ENCODE results near the gene SUPT7L. TPM values are rescaled to one million over a fixed set of nuclear protein-coding genes. Genes with fewer than 3 reads are reported as not detected.

Gene SUPT7L
- total and polyA plus RNA-seq, 2 of the 13 experiments (the other 11 are each of a cell fraction or from before 2014, with no cell fraction given): 32.9 to 77.5 TPM

- TF ChIP-seq ZBTB4 (CRISPR knock-in tag; IDR thresholded peaks at IDR 0.05; ENCODE audit: borderline replicate concordance) (no peak), MXI1 (IDR thresholded peaks at IDR 0.05; ENCODE audit: borderline replicate concordance, low read depth, low read length) (peak; percentile 54; the same call in 1 of the 3 replicates), TCF7L2 (IDR thresholded peaks at IDR 0.05; ENCODE audit: low read depth, low read length) (no peak), ZNF709 (CRISPR knock-in tag; IDR thresholded peaks at IDR 0.05) (no peak), HBP1 (CRISPR knock-in tag; IDR thresholded peaks at IDR 0.05; ENCODE audit: low read depth) (peak; percentile 68; the same call in 1 of the 2 replicates), E2F1 (CRISPR knock-in tag; IDR thresholded peaks at IDR 0.05) (no peak), KDM4B (CRISPR knock-in tag; IDR thresholded peaks at IDR 0.05) (no peak), SOX6 (IDR thresholded peaks at IDR 0.05) (no peak), SOX6 (CRISPR knock-in tag; IDR thresholded peaks at IDR 0.05) (peak; percentile 44), ZNF207 (IDR thresholded peaks at IDR 0.05; ENCODE audit: borderline replicate concordance) (no peak), CBFB (CRISPR knock-in tag; IDR thresholded peaks at IDR 0.05) (0 out of 2 replicates have a peak, but pooled peaks have one; percentile 31), NR2F6 (IDR thresholded peaks at IDR 0.05) (no peak), NR2F6 (CRISPR knock-in tag; IDR thresholded peaks at IDR 0.05) (peak; percentile 21; the same call in 1 of the 2 replicates), ZBTB37 (CRISPR knock-in tag; IDR thresholded peaks at IDR 0.05) (no peak), ZNF563 (CRISPR knock-in tag; IDR thresholded peaks at IDR 0.05) (no peak), PRDM10 (CRISPR knock-in tag; IDR thresholded peaks at IDR 0.05; ENCODE audit: low read depth) (no peak), ARHGAP35 (CRISPR knock-in tag; IDR thresholded peaks at IDR 0.05; ENCODE audit: borderline replicate concordance) (no peak), WIZ (CRISPR knock-in tag; IDR thresholded peaks at IDR 0.05) (0 out of 2 replicates have a peak, but pooled peaks have one; percentile 26), HMGA1 (CRISPR knock-in tag; conservative IDR thresholded peaks at IDR 0.05) (no peak), SAP130 (CRISPR knock-in tag; IDR thresholded peaks at IDR 0.05; ENCODE audit: low read depth) (peak; percentile 50; the same call in 1 of the 2 replicates)
Measured at GRCh38 chr2:27703638-27704341, 40.4 kb upstream of the SUPT7L start (continued).
